HL-60/S4 treated with phorbol 12-myristate 13-acetate at 8.2 ng/mL for 4 days and 3 days (cell line): ENCODE data around the gene UBE2E2.

Experiments used
- in situ Hi-C: fragments of 300-500 bp; cut with MboI; formaldehyde crosslinking; loops from 2 replicates; pipeline ENCODE4 v1.15.0; 2022; ENCODE audit warnings: low sequenced_read_pairs

UBE2E2 gene

GRCh38 chr3:23567917-23568316, 364.8 kb downstream of the UBE2E2 start:
- in situ Hi-C loops, result no loop called here

GRCh38 chr3:23573827-23574226, 370.7 kb downstream of the UBE2E2 start:
- in situ Hi-C loops, result no loop called here

GRCh38 chr3:23574822-23575315, 371.7 kb downstream of the UBE2E2 start:
- in situ Hi-C loops, result no loop called here

DNA sequence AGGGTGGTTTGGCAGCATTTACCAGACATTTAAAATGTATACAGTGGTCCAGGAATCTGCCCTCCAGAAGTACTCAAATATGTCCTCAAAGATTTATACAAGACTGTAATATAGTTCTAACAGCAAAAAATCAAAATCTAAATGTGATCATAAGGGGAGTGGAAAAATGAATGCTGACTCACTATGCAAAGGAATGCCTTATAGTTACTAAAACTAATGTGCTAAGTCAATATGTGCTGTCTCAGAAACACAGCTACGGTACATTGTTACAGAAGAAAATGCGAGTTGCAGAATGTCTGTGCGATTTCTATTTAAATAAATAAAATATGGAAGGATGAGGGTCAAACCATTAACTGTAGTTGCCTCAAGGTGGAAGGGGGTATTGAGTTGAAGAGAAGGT, 372.6 kb downstream of the UBE2E2 start:
- in situ Hi-C loops, result no loop called here

- in situ Hi-C loops, result no loop called here
These were observed 373.3 kb downstream of the UBE2E2 start for GRCh38 chr3:23576379-23576959.

GRCh38 chr3:23580096-23580713, 377.1 kb downstream of the UBE2E2 start:
- in situ Hi-C loops, result no loop called here

DNA sequence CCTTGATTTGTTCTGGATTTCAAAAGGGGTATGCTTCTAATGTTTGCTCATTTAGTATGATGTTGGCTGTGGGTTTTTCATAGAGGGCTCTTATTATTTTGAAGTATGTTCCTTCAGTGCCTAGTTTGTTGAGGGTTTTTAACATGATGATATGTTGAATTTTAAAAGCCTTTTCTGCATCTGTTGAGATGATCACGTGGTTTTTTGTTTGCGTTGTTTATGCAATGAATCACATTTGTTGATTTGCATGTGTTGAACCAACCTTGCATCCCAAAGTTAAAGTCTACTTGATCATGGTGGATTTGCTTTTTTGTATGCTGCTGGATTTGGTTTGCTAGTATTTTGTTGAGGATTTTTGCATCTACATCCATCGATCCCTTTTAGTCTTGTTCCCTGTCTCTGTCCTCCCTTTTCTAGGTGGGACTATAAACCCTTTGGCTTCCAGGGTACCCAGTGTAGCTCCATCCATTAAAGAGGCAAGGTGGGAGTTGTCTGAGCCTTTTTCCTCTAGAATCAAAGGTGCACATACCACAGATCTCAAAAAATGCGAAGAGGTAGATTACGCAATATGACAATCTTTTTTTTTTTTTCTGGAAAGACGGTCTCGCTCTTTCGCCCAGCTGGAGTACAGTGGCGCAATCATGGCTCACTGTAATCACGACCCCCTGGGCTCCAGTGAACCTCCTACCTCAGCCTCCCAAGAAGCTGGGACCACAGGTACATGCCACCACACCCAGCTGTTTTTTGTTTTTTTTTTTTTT, 381.0 kb downstream of the UBE2E2 start:
- in situ Hi-C loops, result no loop called here

GRCh38 chr3:23587513-23587912, 384.4 kb downstream of the UBE2E2 start:
- in situ Hi-C loops, result no loop called here

DNA sequence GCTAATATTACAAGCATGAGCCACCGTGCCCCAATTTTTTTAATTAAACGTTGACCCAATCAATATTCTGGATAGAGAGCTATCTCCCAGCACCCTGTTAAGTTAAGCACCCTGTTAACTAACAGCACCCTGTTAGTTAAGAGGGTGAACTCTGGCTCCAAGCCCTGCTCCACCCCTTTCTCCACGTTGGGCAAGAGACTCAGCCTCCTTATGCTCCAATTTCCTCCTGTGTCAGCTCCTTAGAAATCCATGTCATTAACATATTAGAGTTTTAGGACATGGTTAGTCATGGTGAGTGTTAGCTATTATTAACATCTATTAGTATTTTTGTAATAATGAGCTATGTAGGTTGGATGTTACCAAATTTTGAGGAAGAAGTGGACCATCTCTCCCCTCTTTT, 385.4 kb downstream of the UBE2E2 start:
- in situ Hi-C loops, result no loop called here

GRCh38 chr3:23589602-23590001, 386.5 kb downstream of the UBE2E2 start:
- in situ Hi-C loops, result no loop called here

GRCh38 chr3:23590424-23591273, 387.5 kb downstream of the UBE2E2 start:
- in situ Hi-C loops, result no loop called here

GRCh38 chr3:23591374-23591773, 388.2 kb downstream of the UBE2E2 start:
- in situ Hi-C loops, result no loop called here

- in situ Hi-C loops, result no loop called here
These were observed 390.1 kb downstream of the UBE2E2 start for GRCh38 chr3:23592961-23593931.

- in situ Hi-C loops, result no loop called here
These were observed 390.9 kb downstream of the UBE2E2 start for GRCh38 chr3:23594066-23594465.

- in situ Hi-C loops, result no loop called here
These were observed 392.0 kb downstream of the UBE2E2 start for GRCh38 chr3:23594894-23595670.

- in situ Hi-C loops, result no loop called here
These were observed 392.7 kb downstream of the UBE2E2 start for GRCh38 chr3:23595851-23596250.

DNA sequence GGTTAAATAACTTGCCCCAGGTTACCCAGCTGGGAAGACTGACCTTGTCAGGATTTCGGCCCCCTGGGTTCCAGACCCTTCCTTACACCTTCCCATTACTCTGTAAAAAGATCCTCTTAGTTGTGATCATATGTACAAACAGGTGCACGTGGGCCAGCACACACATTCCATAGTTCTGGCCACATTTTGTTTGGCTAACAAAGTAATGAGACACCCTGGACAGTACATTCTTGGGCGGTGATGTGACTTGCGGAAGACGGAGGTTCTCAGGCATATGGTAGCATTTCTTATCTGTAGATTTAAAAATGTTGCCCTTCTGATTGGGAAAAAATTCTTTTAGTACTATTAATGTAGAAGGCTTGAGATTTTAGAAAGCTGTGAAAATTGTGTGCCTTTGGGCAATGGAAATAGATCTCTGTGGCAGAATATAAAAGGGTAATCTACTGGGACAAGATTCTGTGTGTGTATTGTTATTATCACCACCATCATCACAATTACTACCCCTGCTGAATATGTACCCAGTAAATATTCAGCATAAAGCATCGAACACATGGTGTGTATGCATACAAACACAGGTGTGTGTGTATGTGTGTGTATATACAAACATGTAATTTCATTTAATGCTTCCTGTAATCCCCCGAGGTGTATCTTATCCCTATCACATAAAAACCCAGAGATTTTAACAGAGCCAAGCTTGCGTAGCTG, 397.2 kb downstream of the UBE2E2 start:
- in situ Hi-C loops, result no loop called here

- in situ Hi-C loops, result no loop called here
These were observed 398.1 kb downstream of the UBE2E2 start for GRCh38 chr3:23601091-23601822.
